HCT116 (cell line): ENCODE results near the gene RFLNA. TPM values are rescaled to one million over a fixed set of nuclear protein-coding genes. Genes with fewer than 3 reads are reported as not detected.

Experiments used
- ATAC-seq: fragments of 200-7000 bp; cut with Tn5 transposase; 2 replicates; pipeline ENCODE4 v1.9.1; 2020; ENCODE audit warnings: mild to moderate bottlenecking, moderate library complexity
- BruUV-seq: library from RNA; stranded (reverse); fragments of 400-500 nt; replicated peaks from 2 replicates; lab custom pipeline; 2021; lab: Mats Ljungman, UMichigan
- CTCF ChIA-PET: fragments of 300-600 bp; sonication (Branson Sonifier 250); formaldehyde crosslinking; loops from one replicate; lab custom pipeline; 2021; ENCODE audit warnings: antibody characterized with exemption; lab: Charles Lee
- POLR2A ChIA-PET: fragments of 300-600, 350-600 bp; sonication (Branson Sonifier 250); formaldehyde crosslinking; loops from one replicate; lab custom pipeline; 2021; ENCODE audit warnings: antibody characterized with exemption; lab: Charles Lee
- RAD21 ChIA-PET, 2 experiments: fragments of 300-600 bp; sonication (Branson Sonifier 250); formaldehyde crosslinking; loops; one replicate each; lab custom pipeline; 2023; ENCODE audit warnings: low total read pairs in 2 of 2; ENCODE audit not compliant: uncharacterized antibody in 2 of 2, unreplicated experiment in 2 of 2, low non-redundant PET in 1 of 2; lab: Charles Lee
- DNase-seq: peaks from one replicate; pipeline ENCODE4 v3.0.0-alpha.2; 2010; ENCODE audit warnings: low read depth, low spot score
- H2AFZ ChIP-seq: fragments of 200-600 bp; shearing (Covaris generic), sonication (generic); 2 replicates; pipeline ENCODE4 v1.6.1; 2017; ENCODE audit warnings: low read depth, mixed run types, mixed read lengths, antibody characterized with exemption, low read length; ENCODE audit not compliant: poor library complexity, severe bottlenecking
- H3K27ac ChIP-seq: 2 replicates; pipeline ENCODE4 v1.5.1; 2012; ENCODE audit warnings: low read depth, low read length
- H3K27me3 ChIP-seq: fragments of 200-600 bp; sonication (generic); 2 replicates; pipeline ENCODE4 v1.6.1; 2016; ENCODE audit warnings: mixed run types, low read length, mixed read lengths; ENCODE audit not compliant: insufficient read depth
- H3K36me3 ChIP-seq, 2 experiments: fragments of 200-500 bp in 1 of 2; fragments of 200-600 bp in 1 of 2; sonication (Bioruptor generic) in 1 of 2; sonication (generic) in 1 of 2; 2 replicates each; pipeline versions ENCODE4 v1.5.1 to v1.6.1; 2014 to 2016; ENCODE audit warnings: low read length in 2 of 2, inconsistent platforms in 1 of 2, mixed read lengths in 1 of 2, mixed run types in 1 of 2; ENCODE audit not compliant: insufficient read depth in 2 of 2, control insufficient read depth in 1 of 2
- H3K4me1 ChIP-seq, 2 experiments: fragments of 200-600 bp in 1 of 2; sonication (generic) in 1 of 2; 2 replicates each; pipeline versions ENCODE4 v1.5.1 to v1.6.1; 2012 to 2017; ENCODE audit warnings: low read length in 2 of 2, inconsistent platforms in 1 of 2, mild to moderate bottlenecking in 1 of 2, mixed read lengths in 1 of 2, mixed run types in 1 of 2, moderate library complexity in 1 of 2; ENCODE audit not compliant: insufficient read depth in 2 of 2, control insufficient read depth in 1 of 2
- H3K4me2 ChIP-seq: fragments of 200-600 bp; sonication (generic); 2 replicates; pipeline ENCODE4 v1.6.1; 2017; ENCODE audit warnings: mixed run types, low read length, mixed read lengths
- H3K4me3 ChIP-seq, 2 experiments: fragments of 200-600 bp in 1 of 2; sonication (generic) in 1 of 2; replicated peaks in 1 of 2; 2 replicates each; pipeline ENCODE4 v1.5.1; 2011 to 2016; ENCODE audit warnings: low read length in 2 of 2, control low read depth in 1 of 2, low read depth in 1 of 2, mild to moderate bottlenecking in 1 of 2, mixed read lengths in 1 of 2, mixed run types in 1 of 2
- H3K79me2 ChIP-seq: fragments of 200-600 bp; sonication (generic); 2 replicates; pipeline ENCODE4 v1.6.1; 2017; ENCODE audit warnings: mild to moderate bottlenecking, mixed run types, low read length, moderate library complexity, mixed read lengths; ENCODE audit not compliant: insufficient read depth
- H3K9ac ChIP-seq: fragments of 200-600 bp; sonication (generic); 2 replicates; pipeline ENCODE4 v1.6.1; 2016; ENCODE audit warnings: low read length, mixed read lengths
- H3K9me2 ChIP-seq: fragments of 200-600 bp; sonication (generic), shearing (Covaris generic); 2 replicates; pipeline ENCODE4 v1.6.1; 2017; ENCODE audit warnings: mixed run types, mild to moderate bottlenecking, moderate library complexity; ENCODE audit not compliant: insufficient read depth
- H3K9me3 ChIP-seq, 2 experiments: fragments of 200-500 bp in 1 of 2; fragments of 200-600 bp in 1 of 2; sonication (Bioruptor generic) in 1 of 2; sonication (generic) in 1 of 2; 2 replicates each; pipeline ENCODE4 v1.6.1; 2014 to 2017; ENCODE audit warnings: low read length in 2 of 2, mixed read lengths in 2 of 2, inconsistent platforms in 1 of 2, low read depth in 1 of 2, mild to moderate bottlenecking in 1 of 2, mixed run types in 1 of 2, moderate library complexity in 1 of 2; ENCODE audit not compliant: control insufficient read depth in 1 of 2, insufficient read depth in 1 of 2
- H4K20me1 ChIP-seq: fragments of 200-600 bp; sonication (generic), shearing (Covaris generic); 2 replicates; pipeline ENCODE4 v1.6.1; 2017; ENCODE audit warnings: mixed run types, mild to moderate bottlenecking, moderate library complexity; ENCODE audit not compliant: insufficient read depth
- ATF3 ChIP-seq: IDR thresholded peaks from 2 replicates; pipeline ENCODE4 v1.6.1; 2012
- CEBPB ChIP-seq: IDR thresholded peaks from 2 replicates; pipeline ENCODE4 v1.6.1; 2012; ENCODE audit warnings: low read depth
- CTCF ChIP-seq, 3 experiments: fragments of 200-600 bp in 1 of 3; sonication (generic) in 1 of 3; IDR thresholded peaks in 2 of 3; conservative IDR thresholded peaks in 1 of 3; 2 replicates each; pipeline ENCODE4 v1.5.1; 2012 to 2017; ENCODE audit warnings: low read depth in 2 of 3, low read length in 2 of 3, antibody characterized with exemption in 1 of 3, borderline replicate concordance in 1 of 3, control low read depth in 1 of 3, mild to moderate bottlenecking in 1 of 3, mixed read lengths in 1 of 3, mixed run types in 1 of 3, moderate library complexity in 1 of 3; ENCODE audit not compliant: insufficient read depth in 1 of 3
- ELF1 ChIP-seq: IDR thresholded peaks from 2 replicates; pipeline ENCODE4 v1.6.1; 2012; ENCODE audit warnings: low read depth, borderline replicate concordance
- EZH2phosphoT487 ChIP-seq: fragments of 200-600 bp; IDR thresholded peaks from 2 replicates; pipeline ENCODE4 v1.6.1; 2018; ENCODE audit warnings: antibody characterized with exemption, borderline replicate concordance
- JUND ChIP-seq: IDR thresholded peaks from 2 replicates; pipeline ENCODE4 v1.6.1; 2012
- MAX ChIP-seq: IDR thresholded peaks from 2 replicates; pipeline ENCODE4 v1.6.1; 2012
- POLR2AphosphoS5 ChIP-seq: IDR thresholded peaks from 2 replicates; pipeline ENCODE4 v1.6.1; 2011; ENCODE audit warnings: mild to moderate bottlenecking, low read depth, low read length, moderate library complexity
- REST ChIP-seq: IDR thresholded peaks from 2 replicates; pipeline ENCODE4 v1.6.1; 2012; ENCODE audit warnings: low read depth
- SIN3A ChIP-seq: IDR thresholded peaks from 2 replicates; pipeline ENCODE4 v1.6.1; 2012; ENCODE audit warnings: low read depth
- SP1 ChIP-seq: IDR thresholded peaks from 2 replicates; pipeline ENCODE4 v1.6.1; 2012; ENCODE audit warnings: low read depth
- SRF ChIP-seq: IDR thresholded peaks from 2 replicates; pipeline ENCODE4 v1.6.1; 2012; ENCODE audit warnings: low read depth
- ZFX ChIP-seq: fragments of 450-650 bp; IDR thresholded peaks from 2 replicates; pipeline ENCODE4 v1.6.1; 2017
- ZNF274 ChIP-seq: fragments of 200-500 bp; sonication (Bioruptor generic); IDR thresholded peaks from 2 replicates; pipeline ENCODE4 v1.6.1; 2014; ENCODE audit warnings: mild to moderate bottlenecking, low read depth, low read length, inconsistent platforms
- intact Hi-C: fragments of 100-400 bp; cut with micrococcal nuclease; formaldehyde crosslinking; loops from 2 replicates; pipeline ENCODE4 v1.10.0; 2022
- total RNA-seq: library from RNA; stranded (reverse); gene quantifications from one replicate; pipeline ENCODE4 v1.2.1, GENCODE V29; 2021; ENCODE audit not compliant: unreplicated experiment

The RFLNA gene
- total RNA-seq, 1 experiment from 2014 or later = not detected

- ATAC-seq = peak; percentile 61
- Histone ChIP-seq H3K9ac (no peak overlapping the region), H3K4me1 (no peaks in the 10 kb centered on the region), H3K79me2 (no peaks in the 10 kb centered on the region), H3K4me3 (no peak overlapping the region), H3K36me3 (no peaks in the 10 kb centered on the region), H3K9me2 (no peaks in the 10 kb centered on the region), H3K27me3 (no peaks in the 10 kb centered on the region), H2AFZ (no peak overlapping the region)
- no peak for DNase-seq
- POLR2A ChIA-PET = no interaction called here
- RAD21 ChIA-PET = no interaction called here
- TF ChIP-seq JUND (no peak), SP1 (no peak), POLR2AphosphoS5 (no peak), SIN3A (no peak), ELF1 (no peak), ZNF274 (no peak), CEBPB (no peak), MAX (no peak), REST (no peak), EZH2phosphoT487 (no peak), CTCF (IDR thresholded peaks at IDR 0.05 in 2 of 3, conservative IDR thresholded peaks at IDR 0.05 in 1 of 3; ENCODE audit: borderline replicate concordance in 1 of 3, insufficient read depth in 1 of 3, low read depth in 2 of 3, low read length in 2 of 3) (no peak), ATF3 (no peak), ZFX (no peak), SRF (no peak)
- TF ChIP-seq, all 23 proteins: peak for 0
- no peak overlapping the region for H3K27ac ChIP-seq
- CTCF ChIA-PET = interaction anchor here (1.4 kb wide), 1 partner anchor 279 kb away, joined by 5 read pairs; no protein-coding TSS in a partner anchor
- no TSS peak for BruUV-seq
- no peaks in the 10 kb centered on the region for H3K9me3 ChIP-seq
- intact Hi-C loops = no loop called here
- no peak overlapping the region for H3K4me2 ChIP-seq
- H4K20me1 ChIP-seq = no peaks in the 10 kb centered on the region
Measured at GRCh38 chr12:124311292-124312109, 16.6 kb downstream of the RFLNA start.
